SK-N-SH (cell line): ENCODE data around the gene SIGLECL1. TPM values are rescaled to one million over a fixed set of nuclear protein-coding genes. Genes with fewer than 3 reads are reported as not detected.

ENCODE experiments used
- CTCF ChIA-PET: fragments of 300-600, 350-600 bp; formaldehyde crosslinking; extraction: SDS; loops from one replicate; lab custom pipeline; 2021; lab: Yijun Ruan, JAX
- POLR2A ChIA-PET: fragments of 350-600 bp; sonication (Branson Sonifier 250); formaldehyde crosslinking; extraction: SDS; loops from one replicate; lab custom pipeline; 2020; ENCODE audit warnings: antibody characterized with exemption, inconsistent platforms; lab: Yijun Ruan, JAX
- DNase-seq: peaks from one replicate; pipeline ENCODE4 v3.0.0; 2012
- H2AFZ ChIP-seq: fragments of 200-600 bp; sonication (generic); 2 replicates; pipeline ENCODE4 v1.8.1; 2016; ENCODE audit warnings: antibody characterized with exemption, mild to moderate bottlenecking, low read depth
- H3F3A ChIP-seq: fragments of 200-600 bp; sonication (generic); replicated peaks from 2 replicates; pipeline ENCODE3; 2016; ENCODE audit warnings: antibody characterized with exemption, mild to moderate bottlenecking; ENCODE audit not compliant: insufficient read depth
- H3K27ac ChIP-seq, 2 experiments: fragments of 200-500 bp in 1 of 2; fragments of 200-600 bp in 1 of 2; sonication (Bioruptor generic) in 1 of 2; sonication (generic), shearing (Covaris generic) in 1 of 2; 2 replicates each; pipeline versions ENCODE4 v1.5.1 to v1.6.1; 2014 to 2016; ENCODE audit warnings: low read depth in 2 of 2, inconsistent platforms in 1 of 2, low read length in 1 of 2, mild to moderate bottlenecking in 1 of 2, mixed read lengths in 1 of 2
- H3K27me3 ChIP-seq: fragments of 200-600 bp; sonication (generic), shearing (Covaris generic); 2 replicates; pipeline ENCODE4 v1.6.1; 2016; ENCODE audit warnings: mixed run types; ENCODE audit not compliant: insufficient read depth
- H3K36me3 ChIP-seq, 2 experiments: fragments of 200-500 bp in 1 of 2; fragments of 200-600 bp in 1 of 2; sonication (Bioruptor generic) in 1 of 2; sonication (generic) in 1 of 2; replicated peaks in 1 of 2; 2 replicates each; pipeline versions ENCODE3 to v1.5.1; 2014 to 2016; ENCODE audit warnings: low read length in 1 of 2, mild to moderate bottlenecking in 1 of 2; ENCODE audit not compliant: insufficient read depth in 2 of 2, control insufficient read depth in 1 of 2
- H3K4me1 ChIP-seq, 2 experiments: fragments of 200-500 bp in 1 of 2; fragments of 200-600 bp in 1 of 2; sonication (Bioruptor generic) in 1 of 2; sonication (generic), shearing (Covaris generic) in 1 of 2; 2 replicates each; pipeline versions ENCODE4 v1.5.1 to v1.6.1; 2014 to 2016; ENCODE audit warnings: low read depth in 1 of 2, low read length in 1 of 2, mixed run types in 1 of 2; ENCODE audit not compliant: insufficient read depth in 2 of 2, control insufficient read depth in 1 of 2
- H3K4me2 ChIP-seq: fragments of 200-600 bp; sonication (generic), shearing (Covaris generic); 2 replicates; pipeline ENCODE4 v1.6.1; 2017; ENCODE audit warnings: mixed run types
- H3K4me3 ChIP-seq, 2 experiments: fragments of 200-500 bp in 1 of 2; fragments of 200-600 bp in 1 of 2; sonication (Bioruptor generic) in 1 of 2; sonication (generic), shearing (Covaris generic) in 1 of 2; 2 replicates each; pipeline versions ENCODE4 v1.5.1 to v1.8.1; 2014 to 2016; ENCODE audit warnings: low read depth in 2 of 2, inconsistent platforms in 1 of 2, low read length in 1 of 2, mild to moderate bottlenecking in 1 of 2, mixed read lengths in 1 of 2, moderate library complexity in 1 of 2
- H3K79me2 ChIP-seq: fragments of 200-600 bp; sonication (generic); 2 replicates; pipeline ENCODE4 v1.8.1; 2017; ENCODE audit warnings: mild to moderate bottlenecking; ENCODE audit not compliant: insufficient read depth
- H3K9ac ChIP-seq: fragments of 200-600 bp; sonication (generic); 2 replicates; pipeline ENCODE4 v1.6.1; 2017; ENCODE audit warnings: mixed run types
- H3K9me2 ChIP-seq: fragments of 200-600 bp; sonication (generic); 2 replicates; pipeline ENCODE4 v1.6.1; 2017; ENCODE audit warnings: mixed run types
- H3K9me3 ChIP-seq: fragments of 200-600 bp; sonication (generic); 2 replicates; pipeline ENCODE4 v1.6.1; 2017; ENCODE audit warnings: mixed run types, mild to moderate bottlenecking, moderate library complexity
- H4K20me1 ChIP-seq: fragments of 200-600 bp; sonication (generic); 2 replicates; pipeline ENCODE4 v1.6.1; 2017; ENCODE audit warnings: mild to moderate bottlenecking, mixed run types; ENCODE audit not compliant: insufficient read depth
- CHD2 ChIP-seq: fragments of 150-350 bp; IDR thresholded peaks from 2 replicates; pipeline ENCODE4 v1.6.1; 2018; ENCODE audit warnings: low read length; ENCODE audit not compliant: partially characterized antibody
- ELF1 ChIP-seq: IDR thresholded peaks from 2 replicates; pipeline ENCODE4 v1.4.0; 2012
- FOXJ3 ChIP-seq: sonication (generic); formaldehyde crosslinking; IDR thresholded peaks from 2 replicates; pipeline ENCODE4 v1.5.1; 2020; ENCODE audit warnings: mild to moderate bottlenecking, missing genetic modification reagents
- FOXM1 ChIP-seq: IDR thresholded peaks from 2 replicates; pipeline ENCODE4 v1.4.0; 2012; ENCODE audit warnings: low read depth, mild to moderate bottlenecking
- MXI1 ChIP-seq: IDR thresholded peaks from 2 replicates; pipeline ENCODE4 v1.6.1; 2012; ENCODE audit warnings: mild to moderate bottlenecking, low read depth, low read length, improper control_type of control experiment
- RAD21 ChIP-seq: IDR thresholded peaks from 2 replicates; pipeline ENCODE4 v1.6.1; 2012; ENCODE audit warnings: mild to moderate bottlenecking, low read length
- RCOR1 ChIP-seq: fragments of 150-350 bp; IDR thresholded peaks from 2 replicates; pipeline ENCODE4 v1.6.1; 2017; ENCODE audit warnings: antibody characterized with exemption, low read length
- SIN3A ChIP-seq: IDR thresholded peaks from 2 replicates; pipeline ENCODE4 v1.6.1; 2012; ENCODE audit warnings: low read depth, mild to moderate bottlenecking, low read length, moderate library complexity, borderline replicate concordance
- TEAD4 ChIP-seq: IDR thresholded peaks from 2 replicates; pipeline ENCODE4 v1.4.0; 2012; ENCODE audit warnings: mild to moderate bottlenecking, borderline replicate concordance; ENCODE audit not compliant: insufficient read depth
- WGBS: methylation state at CpG from one replicate; pipeline ENCODE4 v1.1.6; 2017; ENCODE audit warnings: low lambda C conversion rate; 5-methylcytosine and 5-hydroxymethylcytosine counted together
- polyA plus RNA-seq, 3 experiments: library from polyadenylated mRNA; depleted of rRNA; stranded (reverse); fragments of >200 nt; gene quantifications; 2 replicates each; pipeline ENCODE4 v1.2.3, GENCODE V29; 2012
- TF ChIP-seq, protein P1 (sequence below): IDR thresholded peaks from 2 replicates; pipeline ENCODE4 v1.6.1; 2012; ENCODE audit warnings: mild to moderate bottlenecking, low read depth, low read length, moderate library complexity
- TF ChIP-seq, protein P2 (sequence below): fragments of 150-350 bp; IDR thresholded peaks from 2 replicates; pipeline ENCODE4 v1.6.1; 2017; ENCODE audit warnings: antibody characterized with exemption, low read length, low read depth, borderline replicate concordance
- TF ChIP-seq, protein P3 (sequence below): IDR thresholded peaks from 2 replicates; pipeline ENCODE4 v1.4.0; 2012; ENCODE audit warnings: low read depth, borderline replicate concordance
- TF ChIP-seq, protein P4 (sequence below): IDR thresholded peaks from 2 replicates; pipeline ENCODE4; 2012

Gene SIGLECL1
- polyA plus RNA-seq, 1 of the 3 experiments (the other 2 are of a cell fraction): not detected

DNA sequence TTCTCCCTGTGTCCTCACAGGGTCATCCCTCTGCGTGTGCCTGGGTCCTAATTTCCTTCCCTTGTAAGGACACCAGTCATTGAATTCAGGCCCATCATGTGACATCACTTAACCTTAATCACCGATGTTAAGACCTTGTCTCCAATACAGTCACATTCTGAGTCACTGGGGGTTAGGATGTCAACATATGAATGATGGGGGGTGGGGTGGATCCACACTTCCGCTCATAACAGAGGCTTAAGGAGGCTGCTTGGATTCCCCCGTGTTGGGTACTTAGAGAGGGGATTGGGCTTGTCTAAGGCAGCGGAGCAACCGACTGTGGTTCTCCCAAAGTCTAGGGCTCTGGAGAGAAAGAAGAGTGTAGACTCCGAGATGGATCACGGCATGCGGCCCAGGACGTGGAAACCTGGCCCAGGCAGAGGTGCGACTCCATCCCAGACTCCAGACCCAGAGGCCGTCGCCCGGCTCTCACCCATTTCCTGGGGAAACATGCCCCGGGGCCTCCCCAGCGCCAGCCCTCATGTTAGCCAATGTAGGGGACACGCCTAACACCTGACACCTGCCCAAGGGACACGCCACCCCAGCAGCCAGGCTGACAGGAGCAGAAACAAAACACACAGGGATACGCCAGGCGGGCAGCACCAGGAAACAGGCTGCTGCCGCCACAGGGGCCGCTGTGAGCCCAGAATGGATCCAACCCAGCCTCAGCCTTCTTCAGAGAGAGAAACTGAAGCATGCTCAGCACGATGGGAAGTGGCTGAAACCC, 43.5 kb downstream of the SIGLECL1 start:
- DNase-seq: no peak
- no peak overlapping the region for H3K4me2 ChIP-seq
- no peaks in the 10 kb centered on the region for H3K9me3 ChIP-seq
- H3K36me3 ChIP-seq: no peaks in the 10 kb centered on the region
- no peak overlapping the region for H3K27ac ChIP-seq
- no peak overlapping the region for H2AFZ ChIP-seq
- peaks cover 45% of the 10 kb centered on the region; the same call in 1 of the 2 replicates for H3K27me3 ChIP-seq
- no peak overlapping the region for H3K9ac ChIP-seq
- ChIA-PET POLR2A (no interaction called here), CTCF (interaction anchor here (1.0 to 1.8 kb wide), 3 partner anchors 15 to 127 kb away, joined by 3 to 8 read pairs (median 5); no protein-coding TSS in a partner anchor)
- no peaks in the 10 kb centered on the region for H3K4me1 ChIP-seq
- no peaks in the 10 kb centered on the region for H3K79me2 ChIP-seq
- H4K20me1 ChIP-seq: no peaks in the 10 kb centered on the region
- no peaks in the 10 kb centered on the region for H3F3A ChIP-seq
- H3K4me3 ChIP-seq: no peak overlapping the region
- WGBS: 46% methylated on average over 13 of the region's 23 CpGs
- TF ChIP-seq TEAD4 (no peak), SIN3A (no peak), RCOR1 (no peak), ELF1 (no peak), RAD21 (peak; percentile 18), MXI1 (no peak), FOXM1 (no peak)
- TF ChIP-seq, protein P1, sequence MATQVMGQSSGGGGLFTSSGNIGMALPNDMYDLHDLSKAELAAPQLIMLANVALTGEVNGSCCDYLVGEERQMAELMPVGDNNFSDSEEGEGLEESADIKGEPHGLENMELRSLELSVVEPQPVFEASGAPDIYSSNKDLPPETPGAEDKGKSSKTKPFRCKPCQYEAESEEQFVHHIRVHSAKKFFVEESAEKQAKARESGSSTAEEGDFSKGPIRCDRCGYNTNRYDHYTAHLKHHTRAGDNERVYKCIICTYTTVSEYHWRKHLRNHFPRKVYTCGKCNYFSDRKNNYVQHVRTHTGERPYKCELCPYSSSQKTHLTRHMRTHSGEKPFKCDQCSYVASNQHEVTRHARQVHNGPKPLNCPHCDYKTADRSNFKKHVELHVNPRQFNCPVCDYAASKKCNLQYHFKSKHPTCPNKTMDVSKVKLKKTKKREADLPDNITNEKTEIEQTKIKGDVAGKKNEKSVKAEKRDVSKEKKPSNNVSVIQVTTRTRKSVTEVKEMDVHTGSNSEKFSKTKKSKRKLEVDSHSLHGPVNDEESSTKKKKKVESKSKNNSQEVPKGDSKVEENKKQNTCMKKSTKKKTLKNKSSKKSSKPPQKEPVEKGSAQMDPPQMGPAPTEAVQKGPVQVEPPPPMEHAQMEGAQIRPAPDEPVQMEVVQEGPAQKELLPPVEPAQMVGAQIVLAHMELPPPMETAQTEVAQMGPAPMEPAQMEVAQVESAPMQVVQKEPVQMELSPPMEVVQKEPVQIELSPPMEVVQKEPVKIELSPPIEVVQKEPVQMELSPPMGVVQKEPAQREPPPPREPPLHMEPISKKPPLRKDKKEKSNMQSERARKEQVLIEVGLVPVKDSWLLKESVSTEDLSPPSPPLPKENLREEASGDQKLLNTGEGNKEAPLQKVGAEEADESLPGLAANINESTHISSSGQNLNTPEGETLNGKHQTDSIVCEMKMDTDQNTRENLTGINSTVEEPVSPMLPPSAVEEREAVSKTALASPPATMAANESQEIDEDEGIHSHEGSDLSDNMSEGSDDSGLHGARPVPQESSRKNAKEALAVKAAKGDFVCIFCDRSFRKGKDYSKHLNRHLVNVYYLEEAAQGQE: no peak
- TF ChIP-seq, protein P2, sequence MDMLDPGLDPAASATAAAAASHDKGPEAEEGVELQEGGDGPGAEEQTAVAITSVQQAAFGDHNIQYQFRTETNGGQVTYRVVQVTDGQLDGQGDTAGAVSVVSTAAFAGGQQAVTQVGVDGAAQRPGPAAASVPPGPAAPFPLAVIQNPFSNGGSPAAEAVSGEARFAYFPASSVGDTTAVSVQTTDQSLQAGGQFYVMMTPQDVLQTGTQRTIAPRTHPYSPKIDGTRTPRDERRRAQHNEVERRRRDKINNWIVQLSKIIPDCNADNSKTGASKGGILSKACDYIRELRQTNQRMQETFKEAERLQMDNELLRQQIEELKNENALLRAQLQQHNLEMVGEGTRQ: no peak
- no peaks in the 10 kb centered on the region for H3K9me2 ChIP-seq

DNA sequence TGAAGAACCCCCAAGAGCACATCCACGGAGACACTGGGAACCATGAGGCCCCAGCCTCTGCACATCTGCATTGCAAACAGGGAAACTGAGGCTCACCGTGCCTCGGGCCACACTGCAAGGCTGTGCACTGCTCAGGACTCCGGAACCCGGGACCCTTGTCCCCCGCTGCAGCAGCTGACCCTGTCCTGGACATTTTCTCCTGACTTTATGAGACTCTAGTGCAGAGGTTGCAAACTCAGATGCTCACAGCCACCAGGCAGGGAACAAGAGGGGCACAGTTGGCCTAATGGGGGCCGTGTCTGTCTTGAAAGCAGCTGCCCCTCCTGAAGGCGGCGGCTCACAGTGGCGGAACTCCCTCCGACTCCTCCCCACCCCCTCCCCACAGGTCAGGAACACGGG, 44.1 kb downstream of the SIGLECL1 start:
- DNase-seq: no peak
- 26% methylated on average over 9 of the region's 12 CpGs for WGBS
- Histone ChIP-seq H3K79me2 (no peaks in the 10 kb centered on the region), H3K36me3 (no peaks in the 10 kb centered on the region), H3K4me1 (no peaks in the 10 kb centered on the region), H3K9me3 (no peaks in the 10 kb centered on the region), H4K20me1 (no peaks in the 10 kb centered on the region), H3K4me2 (no peak overlapping the region)
- POLR2A ChIA-PET: no interaction called here
- CTCF ChIA-PET: interaction anchor here (0.7 to 1.8 kb wide), 4 partner anchors 14 to 167 kb away, joined by 3 to 8 read pairs (median 5); no protein-coding TSS in a partner anchor
- TF ChIP-seq, protein P1: no peak
- no peak for TF ChIP-seq ELF1
- TF ChIP-seq, protein P3, sequence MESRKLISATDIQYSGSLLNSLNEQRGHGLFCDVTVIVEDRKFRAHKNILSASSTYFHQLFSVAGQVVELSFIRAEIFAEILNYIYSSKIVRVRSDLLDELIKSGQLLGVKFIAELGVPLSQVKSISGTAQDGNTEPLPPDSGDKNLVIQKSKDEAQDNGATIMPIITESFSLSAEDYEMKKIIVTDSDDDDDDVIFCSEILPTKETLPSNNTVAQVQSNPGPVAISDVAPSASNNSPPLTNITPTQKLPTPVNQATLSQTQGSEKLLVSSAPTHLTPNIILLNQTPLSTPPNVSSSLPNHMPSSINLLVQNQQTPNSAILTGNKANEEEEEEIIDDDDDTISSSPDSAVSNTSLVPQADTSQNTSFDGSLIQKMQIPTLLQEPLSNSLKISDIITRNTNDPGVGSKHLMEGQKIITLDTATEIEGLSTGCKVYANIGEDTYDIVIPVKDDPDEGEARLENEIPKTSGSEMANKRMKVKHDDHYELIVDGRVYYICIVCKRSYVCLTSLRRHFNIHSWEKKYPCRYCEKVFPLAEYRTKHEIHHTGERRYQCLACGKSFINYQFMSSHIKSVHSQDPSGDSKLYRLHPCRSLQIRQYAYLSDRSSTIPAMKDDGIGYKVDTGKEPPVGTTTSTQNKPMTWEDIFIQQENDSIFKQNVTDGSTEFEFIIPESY: no peak
- no peak for TF ChIP-seq CHD2
- no peak for TF ChIP-seq SIN3A
- no peak for TF ChIP-seq FOXJ3 (CRISPR knock-in tag)
- TF ChIP-seq, protein P4, sequence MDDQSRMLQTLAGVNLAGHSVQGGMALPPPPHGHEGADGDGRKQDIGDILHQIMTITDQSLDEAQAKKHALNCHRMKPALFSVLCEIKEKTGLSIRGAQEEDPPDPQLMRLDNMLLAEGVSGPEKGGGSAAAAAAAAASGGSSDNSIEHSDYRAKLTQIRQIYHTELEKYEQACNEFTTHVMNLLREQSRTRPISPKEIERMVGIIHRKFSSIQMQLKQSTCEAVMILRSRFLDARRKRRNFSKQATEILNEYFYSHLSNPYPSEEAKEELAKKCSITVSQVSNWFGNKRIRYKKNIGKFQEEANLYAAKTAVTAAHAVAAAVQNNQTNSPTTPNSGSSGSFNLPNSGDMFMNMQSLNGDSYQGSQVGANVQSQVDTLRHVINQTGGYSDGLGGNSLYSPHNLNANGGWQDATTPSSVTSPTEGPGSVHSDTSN: no peak
- no peak for TF ChIP-seq RCOR1
- TF ChIP-seq FOXM1: no peak
- TF ChIP-seq, all 33 proteins: peak for 0
- no peak overlapping the region for H3K4me3 ChIP-seq
- no peak overlapping the region for H3K27ac ChIP-seq
- no peak overlapping the region for H2AFZ ChIP-seq
- no peak overlapping the region for H3K9ac ChIP-seq
- H3F3A ChIP-seq: no peaks in the 10 kb centered on the region
- H3K9me2 ChIP-seq: no peaks in the 10 kb centered on the region
- H3K27me3 ChIP-seq: peaks cover 45% of the 10 kb centered on the region; the same call in 1 of the 2 replicates
